Thyroid gland (tissue), 4 donors: ENCODE results near the gene MTA1.

Experiments
- CTCF ChIP-seq, 6 experiments: fragments of 200-600 bp in 3 of 6; fragments of 450-650 bp in 3 of 6; sonication (generic) in 3 of 6; IDR thresholded peaks; one replicate each; pipeline ENCODE4 v1.5.1; 2016 to 2019; ENCODE audit warnings: antibody characterized with exemption in 6 of 6, mild to moderate bottlenecking in 2 of 6, inconsistent platforms in 1 of 6, moderate library complexity in 1 of 6
- POLR2A ChIP-seq, 2 donors: fragments of 450-650 bp; IDR thresholded peaks; one replicate each; pipeline ENCODE4 v1.6.1; 2017; ENCODE audit warnings: antibody characterized with exemption in 2 of 2, mild to moderate bottlenecking in 2 of 2, moderate library complexity in 1 of 2

GRCh38 chr14:105412771-105413543, 6.7 kb upstream of the MTA1 start:
- TF ChIP-seq CTCF (IDR thresholded peaks at IDR 0.05) (no peak), POLR2A (IDR thresholded peaks at IDR 0.05) (no peak)
